ENCODE measurements around the gene LDHAL6B.

GRCh38 chr15:59242649-59243048 is 36.0 kb downstream of the LDHAL6B start:
- TF ChIP-seq, protein P1, sequence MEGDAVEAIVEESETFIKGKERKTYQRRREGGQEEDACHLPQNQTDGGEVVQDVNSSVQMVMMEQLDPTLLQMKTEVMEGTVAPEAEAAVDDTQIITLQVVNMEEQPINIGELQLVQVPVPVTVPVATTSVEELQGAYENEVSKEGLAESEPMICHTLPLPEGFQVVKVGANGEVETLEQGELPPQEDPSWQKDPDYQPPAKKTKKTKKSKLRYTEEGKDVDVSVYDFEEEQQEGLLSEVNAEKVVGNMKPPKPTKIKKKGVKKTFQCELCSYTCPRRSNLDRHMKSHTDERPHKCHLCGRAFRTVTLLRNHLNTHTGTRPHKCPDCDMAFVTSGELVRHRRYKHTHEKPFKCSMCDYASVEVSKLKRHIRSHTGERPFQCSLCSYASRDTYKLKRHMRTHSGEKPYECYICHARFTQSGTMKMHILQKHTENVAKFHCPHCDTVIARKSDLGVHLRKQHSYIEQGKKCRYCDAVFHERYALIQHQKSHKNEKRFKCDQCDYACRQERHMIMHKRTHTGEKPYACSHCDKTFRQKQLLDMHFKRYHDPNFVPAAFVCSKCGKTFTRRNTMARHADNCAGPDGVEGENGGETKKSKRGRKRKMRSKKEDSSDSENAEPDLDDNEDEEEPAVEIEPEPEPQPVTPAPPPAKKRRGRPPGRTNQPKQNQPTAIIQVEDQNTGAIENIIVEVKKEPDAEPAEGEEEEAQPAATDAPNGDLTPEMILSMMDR (IDR thresholded peaks at IDR 0.05; ENCODE audit: control extremely low read depth in 1 of 3, insufficient read depth in 1 of 3, low read depth in 1 of 3, low read length in 3 of 3) = no peak
- TF ChIP-seq EP300 (IDR thresholded peaks at IDR 0.05; ENCODE audit: borderline replicate concordance in 1 of 2, low read depth in 2 of 2, low read length in 2 of 2) (no peak), USF2 (IDR thresholded peaks at IDR 0.05; ENCODE audit: low read length) (no peak), TAF1 (IDR thresholded peaks at IDR 0.05; ENCODE audit: low read depth, low read length) (no peak), EZH2 (IDR thresholded peaks at IDR 0.05; ENCODE audit: low read depth, low read length, severe bottlenecking) (no peak), TEAD4 (IDR thresholded peaks at IDR 0.05; ENCODE audit: low read depth, low read length) (no peak), MAX (IDR thresholded peaks at IDR 0.05) (no peak), YY1 (IDR thresholded peaks at IDR 0.05; ENCODE audit: low read depth, low read length) (no peak), PHF8 (conservative IDR thresholded peaks at IDR 0.05; ENCODE audit: low read depth, low read length) (no peak), POLR2A (IDR thresholded peaks at IDR 0.05; ENCODE audit: control extremely low read depth in 1 of 2, low read depth in 2 of 2, low read length in 2 of 2) (no peak), EGR1 (IDR thresholded peaks at IDR 0.05; ENCODE audit: borderline replicate concordance, low read depth, low read length) (no peak), SUZ12 (IDR thresholded peaks at IDR 0.05; ENCODE audit: low read length) (no peak), CHD1 (IDR thresholded peaks at IDR 0.05; ENCODE audit: low read depth, low read length) (no peak), SIN3A (conservative IDR thresholded peaks at IDR 0.05 in 1 of 2, IDR thresholded peaks at IDR 0.05 in 1 of 2; ENCODE audit: low read depth in 1 of 2, low read length in 2 of 2) (no peak)

All from H1 (cell line).